ENCODE data around the gene BMP7. TPM values are rescaled to one million over a fixed set of nuclear protein-coding genes. Genes with fewer than 3 reads are reported as not detected.

Gene BMP7
- total and polyA plus RNA-seq, 2 of the 8 experiments (the other 6 are each of a cell fraction or from before 2014, with no cell fraction given) = 9.2 to 14.7 TPM

- no peak overlapping the region for H3K4ac ChIP-seq (replicated peaks; ENCODE audit: insufficient read length, low read depth, low read length)
- ChIA-PET CTCF (ENCODE audit: partially characterized antibody) (interaction anchor here (1.0 kb wide), 1 partner anchor 146 kb away, joined by 3 read pairs; no protein-coding TSS in a partner anchor), POLR2A (ENCODE audit: partially characterized antibody) (interaction anchor here (0.7 kb wide), 1 partner anchor 71 kb away, joined by 5 read pairs; no protein-coding TSS in a partner anchor)
- no peak overlapping the region for H3K18ac ChIP-seq (ENCODE audit: extremely low read depth, low read length)
- WGBS, 2 experiments (ENCODE audit: extremely low coverage in 1 of 2, insufficient coverage in 1 of 2, insufficient read length in 1 of 2, insufficient replicate concordance in 2 of 2, low coverage in 1 of 2, low lambda C conversion rate in 2 of 2, missing lambda C conversion rate in 1 of 2) = 98% methylated on average over 8 of the region's 8 CpGs; no CpG with 5 or more reads in 1 of the 2 experiments
- H4K20me1 ChIP-seq (replicated peaks in 1 of 2; ENCODE audit: control insufficient read depth in 1 of 2, insufficient read depth in 2 of 2, low read length in 2 of 2) = no peaks in the 10 kb centered on the region
- H2BK5ac ChIP-seq (ENCODE audit: low read depth, low read length) = no peak overlapping the region
- FAIRE-seq (no peak), DNase-seq (ENCODE audit: low read depth in 1 of 2, low spot score in 2 of 2) (no peak)
- TF ChIP-seq POLR2A (IDR thresholded peaks at IDR 0.05; ENCODE audit: control extremely low read depth in 1 of 2, low read depth in 2 of 2, low read length in 2 of 2) (no peak), CREB1 (IDR thresholded peaks at IDR 0.05) (no peak), SIRT6 (IDR thresholded peaks at IDR 0.05; ENCODE audit: low read length) (no peak), POLR2AphosphoS5 (IDR thresholded peaks at IDR 0.05; ENCODE audit: low read depth, low read length) (no peak), SP1 (IDR thresholded peaks at IDR 0.05; ENCODE audit: low read depth, low read length) (no peak), RAD21 (IDR thresholded peaks at IDR 0.05 in 1 of 2, conservative IDR thresholded peaks at IDR 0.05 in 1 of 2; ENCODE audit: low read depth in 2 of 2, low read length in 2 of 2) (no peak), NRF1 (IDR thresholded peaks at IDR 0.05; ENCODE audit: low read depth, low read length) (no peak)
- H2AFZ ChIP-seq (ENCODE audit: low read length) = no peak overlapping the region
- no peak overlapping the region for H3K4me3 ChIP-seq (ENCODE audit: extremely low read depth in 1 of 4, insufficient read depth in 2 of 4, low read depth in 3 of 4, low read length in 4 of 4)
- H3K27me3 ChIP-seq (replicated peaks in 1 of 4; ENCODE audit: control insufficient read depth in 3 of 4, extremely low read depth in 1 of 4, insufficient read depth in 3 of 4, low read length in 3 of 4) = no peaks in the 10 kb centered on the region
- 0 out of 4 replicates have a peak, but pooled peaks cover 0 to 3% of the 10 kb centered on the region in 2 experiments for H3K9me3 ChIP-seq (ENCODE audit: insufficient read depth in 2 of 2, low read depth in 1 of 2, low read length in 1 of 2)
- H2BK20ac ChIP-seq (ENCODE audit: low read length) = no peak overlapping the region
- H2BK15ac ChIP-seq (ENCODE audit: low read length) = no peak overlapping the region
- H3K27ac ChIP-seq (ENCODE audit: low read depth, low read length) = no peak overlapping the region
- H4K5ac ChIP-seq (ENCODE audit: insufficient read length, low read depth, low read length) = no peak overlapping the region
- H3K79me1 ChIP-seq (ENCODE audit: low read depth, low read length) = no peaks in the 10 kb centered on the region
- no peak overlapping the region for H3K4me2 ChIP-seq (ENCODE audit: insufficient read depth in 1 of 2, low read depth in 2 of 2, low read length in 2 of 2)
- H2BK12ac ChIP-seq (ENCODE audit: low read depth, low read length) = no peak overlapping the region
- H3K14ac ChIP-seq (ENCODE audit: insufficient read length) = no peak overlapping the region
- H3K36me3 ChIP-seq (ENCODE audit: control insufficient read depth in 2 of 4, insufficient read depth in 4 of 4, low read length in 3 of 4) = no peaks in the 10 kb centered on the region
- no peaks in the 10 kb centered on the region for H3K79me2 ChIP-seq (ENCODE audit: control insufficient read depth in 1 of 2, insufficient read depth in 2 of 2, low read length in 2 of 2)
- no peak overlapping the region for H3K56ac ChIP-seq (replicated peaks; ENCODE audit: insufficient read length, low read depth, low read length)
- H4K8ac ChIP-seq (ENCODE audit: extremely low read depth, insufficient read depth, low read length) = no peak overlapping the region
- H4K91ac ChIP-seq (replicated peaks; ENCODE audit: insufficient read length, low read length) = no peak overlapping the region
- H2AK5ac ChIP-seq (ENCODE audit: low read depth, low read length) = no peak overlapping the region
- H2BK120ac ChIP-seq (replicated peaks; ENCODE audit: low read depth, low read length) = no peak overlapping the region
- peaks cover 0 to 4% (median 0%) of the 10 kb centered on the region in 4 experiments; a peak in 4 of 7 replicates for H3K4me1 ChIP-seq (replicated peaks in 1 of 4; ENCODE audit: control insufficient read depth in 3 of 4, insufficient read depth in 4 of 4, low read length in 3 of 4)
- no peak overlapping the region for H3K23ac ChIP-seq (ENCODE audit: insufficient read length)
- no peak overlapping the region for H3K9ac ChIP-seq (replicated peaks in 1 of 4; ENCODE audit: extremely low read depth in 1 of 4, low read depth in 3 of 4, low read length in 3 of 4)
- H3K23me2 ChIP-seq (ENCODE audit: low read depth, low read length) = no peaks in the 10 kb centered on the region
Measured at GRCh38 chr20:57186192-57186591, 80.2 kb downstream of the BMP7 start.

Measured in H1 (cell line).